GM21529 (cell line): ENCODE results near the gene KRTAP3-1.
"Not testable (repeated sequence)": the region's sequence is repeated elsewhere in the genome, so short reads cannot be mapped to it uniquely, and the experiment has no call there.

ENCODE experiments used
- ATAC-seq: cut with Tn5 transposase; IDR thresholded peaks from one replicate; pipeline ENCODE4 v1.9.1; 2021; ENCODE audit not compliant: unreplicated experiment

Gene KRTAP3-1

GRCh38 chr17:41016578-41017215, 7.8 kb upstream of the KRTAP3-1 start:
- ATAC-seq: no peak

GRCh38 chr17:41015454-41015853, 6.5 kb upstream of the KRTAP3-1 start:
- no peak for ATAC-seq

- ATAC-seq: no peak
Observed at GRCh38 chr17:41013606-41014005, 4.7 kb upstream of the KRTAP3-1 start.

GRCh38 chr17:41013181-41013580, 4.3 kb upstream of the KRTAP3-1 start:
- no peak for ATAC-seq

- no peak for ATAC-seq
Observed at GRCh38 chr17:41012326-41013120, 3.6 kb upstream of the KRTAP3-1 start.

- ATAC-seq: no peak
Observed at GRCh38 chr17:41010441-41010840, 1.5 kb upstream of the KRTAP3-1 start.

- ATAC-seq: no peak
Observed at GRCh38 chr17:41009936-41010335, 1.0 kb upstream of the KRTAP3-1 start.

- no peak for ATAC-seq
Observed at GRCh38 chr17:41009301-41009760, 403 bp upstream of the KRTAP3-1 start.

- ATAC-seq: no peak
Observed at GRCh38 chr17:41004397-41004796, 4.5 kb downstream of the KRTAP3-1 start.

GRCh38 chr17:41003926-41004325, 5.0 kb downstream of the KRTAP3-1 start:
- no peak for ATAC-seq

GRCh38 chr17:41002814-41003213, 6.1 kb downstream of the KRTAP3-1 start:
- no peak for ATAC-seq

- ATAC-seq: no peak
Observed at GRCh38 chr17:41001795-41002194, 7.1 kb downstream of the KRTAP3-1 start.

GRCh38 chr17:40999563-40999962, 9.4 kb downstream of the KRTAP3-1 start, which contains the start of gene KRTAP3-2:
TSS of gene KRTAP3-2 (minus strand) at chr17:40999906. CDS start at chr17:40999853, 53 bp downstream.
- not testable (repeated sequence) for ATAC-seq

- ATAC-seq: no peak
Observed at GRCh38 chr17:40997361-40997760, 11.6 kb downstream of the KRTAP3-1 start.

GRCh38 chr17:40996829-40997228, 12.1 kb downstream of the KRTAP3-1 start:
- ATAC-seq: no peak

- ATAC-seq: no peak
Observed at GRCh38 chr17:40995116-40995515, 13.8 kb downstream of the KRTAP3-1 start.

GRCh38 chr17:40993839-40994238, 15.1 kb downstream of the KRTAP3-1 start, which contains the start of gene KRTAP3-3:
TSS of gene KRTAP3-3 (minus strand) at chr17:40994164. CDS start at chr17:40994097, 67 bp downstream.
- no peak for ATAC-seq

GRCh38 chr17:40993084-40993483, 15.8 kb downstream of the KRTAP3-1 start:
- ATAC-seq: no peak

GRCh38 chr17:40992666-40993065, 16.3 kb downstream of the KRTAP3-1 start:
- ATAC-seq: no peak

GRCh38 chr17:40986920-40987319, 22.0 kb downstream of the KRTAP3-1 start:
- no peak for ATAC-seq

- no peak for ATAC-seq
Observed at GRCh38 chr17:40984226-40984625, 24.7 kb downstream of the KRTAP3-1 start, which contains the start of gene KRT40. TSS of gene KRT40 (minus strand) at chr17:40984326. CDS start at chr17:40984273, 53 bp downstream.

- no peak for ATAC-seq
Observed at GRCh38 chr17:40981115-40981514, 27.8 kb downstream of the KRTAP3-1 start.
